K562 (cell line): ENCODE results near the gene IVL. TPM values are rescaled to one million over a fixed set of nuclear protein-coding genes. Genes with fewer than 3 reads are reported as not detected.

Experiments
- ATAC-seq: fragments of 200-7000 bp; cut with Tn5 transposase; 3 replicates; pipeline ENCODE4 v1.9.1; 2020; ENCODE audit warnings: moderate library complexity
- BruUV-seq: library from RNA; stranded (reverse); fragments of 400-500 nt; replicated peaks from 2 replicates; lab custom pipeline; 2021; lab: Mats Ljungman, UMichigan
- CTCF ChIA-PET: fragments of 300-600 bp; formaldehyde crosslinking; extraction: SDS; loops from one replicate; lab custom pipeline; 2021; ENCODE audit warnings: low intra/inter-chr PET ratio; lab: Yijun Ruan, JAX
- POLR2A ChIA-PET: fragments of 300-600, 350-650 bp; sonication (Branson Sonifier 250); formaldehyde crosslinking; extraction: SDS; loops from one replicate; lab custom pipeline; 2021; ENCODE audit warnings: antibody characterized with exemption, inconsistent platforms; lab: Yijun Ruan, JAX
- DNase-seq, 4 experiments: peaks; one replicate each; pipeline versions ENCODE4 v3.0.0 to v3.0.0-alpha.2; 2011 to 2018; ENCODE audit warnings: low spot score in 3 of 4, mixed read lengths in 3 of 4; ENCODE audit errors: extremely low read depth in 1 of 4
- FAIRE-seq: peaks from 2 replicates; lab custom pipeline; 2011; peaks lifted over from hg19 to GRCh38; lab: Jason Lieb, UNC
- H2AFZ ChIP-seq: 2 replicates; pipeline ENCODE4 v1.6.0; 2011; ENCODE audit warnings: low read depth, low read length, control low read depth, inconsistent platforms
- H3K27ac ChIP-seq: fragments of 200-600 bp; 3 replicates; pipeline ENCODE4 v1.8.0; 2011; ENCODE audit warnings: low read depth, mild to moderate bottlenecking, control low read depth, inconsistent platforms, low read length, moderate library complexity, mixed read lengths; ENCODE audit errors: extremely low read depth
- H3K27me3 ChIP-seq, 2 experiments: fragments of 300-600 bp in 1 of 2; 2 replicates in 1 of 2; 3 replicates in 1 of 2; pipeline versions ENCODE4 v1.6.0 to v1.8.0; 2011; ENCODE audit warnings: inconsistent platforms in 2 of 2, low read length in 2 of 2, mild to moderate bottlenecking in 1 of 2, mixed read lengths in 1 of 2, moderate library complexity in 1 of 2; ENCODE audit not compliant: control insufficient read depth in 2 of 2, insufficient read depth in 2 of 2
- H3K36me3 ChIP-seq: fragments of 300-600 bp; 3 replicates; pipeline ENCODE4 v1.8.0; 2011; ENCODE audit warnings: mild to moderate bottlenecking, low read length, inconsistent platforms; ENCODE audit not compliant: control insufficient read depth, insufficient read depth
- H3K4me1 ChIP-seq, 2 experiments: fragments of 200-600 bp in 1 of 2; replicated peaks in 1 of 2; 2 replicates in 1 of 2; 3 replicates in 1 of 2; pipeline versions ENCODE4 v1.5.1 to v1.8.0; 2011; ENCODE audit warnings: inconsistent platforms in 2 of 2, low read length in 2 of 2, mild to moderate bottlenecking in 1 of 2, mixed read lengths in 1 of 2, moderate library complexity in 1 of 2; ENCODE audit not compliant: control insufficient read depth in 2 of 2, insufficient read depth in 2 of 2
- H3K4me2 ChIP-seq: 2 replicates; pipeline ENCODE4 v1.6.1; 2011; ENCODE audit warnings: low read length, control low read depth, inconsistent platforms, mixed read lengths; ENCODE audit not compliant: insufficient read depth
- H3K4me3 ChIP-seq: fragments of 200-600 bp; sonication (generic), shearing (Covaris generic); 2 replicates; pipeline ENCODE4 v1.5.1; 2016; ENCODE audit warnings: control low read depth, inconsistent platforms
- H3K79me2 ChIP-seq: fragments of 200-600 bp; 3 replicates; pipeline ENCODE4 v1.8.0; 2011; ENCODE audit warnings: low read length, inconsistent platforms; ENCODE audit not compliant: control insufficient read depth, insufficient read depth
- H3K9ac ChIP-seq, 2 experiments: 2 replicates each; pipeline versions ENCODE4 v1.6.0 to v1.6.1; 2011; ENCODE audit warnings: low read depth in 2 of 2, low read length in 2 of 2, control low read depth in 1 of 2, inconsistent platforms in 1 of 2, mild to moderate bottlenecking in 1 of 2, mixed read lengths in 1 of 2; ENCODE audit not compliant: insufficient read depth in 1 of 2
- H3K9me1 ChIP-seq: one replicate; pipeline ENCODE4 v1.6.0; 2011; ENCODE audit warnings: inconsistent platforms, mild to moderate bottlenecking, low read length, moderate library complexity; ENCODE audit not compliant: control insufficient read depth, insufficient read depth
- H3K9me3 ChIP-seq: replicated peaks from 2 replicates; pipeline ENCODE4 v1.5.1; 2011; ENCODE audit warnings: low read depth, low read length, inconsistent platforms; ENCODE audit not compliant: control insufficient read depth, insufficient read depth
- H4K20me1 ChIP-seq: replicated peaks from 2 replicates; pipeline ENCODE4 v1.6.1; 2011; ENCODE audit warnings: low read length, inconsistent platforms, mixed read lengths; ENCODE audit not compliant: control insufficient read depth, insufficient read depth
- CREBBP ChIP-seq: IDR thresholded peaks from one replicate; pipeline ENCODE4 v1.6.1; 2012; ENCODE audit warnings: low read depth, mild to moderate bottlenecking, control low read depth, inconsistent platforms, low read length
- HLTF ChIP-seq: fragments of 450-650 bp; IDR thresholded peaks from 2 replicates; pipeline ENCODE4 v1.6.1; 2016
- HMGN3 ChIP-seq: IDR thresholded peaks from 2 replicates; pipeline ENCODE4 v1.6.1; 2011; ENCODE audit warnings: borderline replicate concordance, low read depth, mild to moderate bottlenecking, mixed read lengths, low read length; ENCODE audit not compliant: insufficient read length; ENCODE audit errors: extremely low read depth
- NCOA1 ChIP-seq: fragments of 450-650 bp; IDR thresholded peaks from 2 replicates; pipeline ENCODE4 v1.6.1; 2016; ENCODE audit warnings: low read depth
- NCOA6 ChIP-seq: fragments of 450-650 bp; IDR thresholded peaks from 2 replicates; pipeline ENCODE4 v1.6.1; 2017; ENCODE audit warnings: mild to moderate bottlenecking
- STAT6 ChIP-seq: sonication (generic); formaldehyde crosslinking; IDR thresholded peaks from 2 replicates; pipeline ENCODE4 v1.8.1; 2023; ENCODE audit warnings: mild to moderate bottlenecking, missing genetic modification reagents
- USF1 ChIP-seq: sonication (generic); formaldehyde crosslinking; IDR thresholded peaks from 2 replicates; pipeline ENCODE4 v1.9.0; 2022; ENCODE audit warnings: mild to moderate bottlenecking, missing genetic modification reagents
- ZKSCAN1 ChIP-seq: fragments of 150-350 bp; IDR thresholded peaks from 2 replicates; pipeline ENCODE4 v1.6.1; 2016; ENCODE audit warnings: low read depth, low read length
- ZNF133 ChIP-seq: fragments of 250-450 bp; sonication (Bioruptor Pico); IDR thresholded peaks from 2 replicates; pipeline ENCODE4 v1.4.0; 2020; ENCODE audit warnings: mild to moderate bottlenecking
- ZNF408 ChIP-seq: fragments of 250-450 bp; sonication (Bioruptor Pico); IDR thresholded peaks from 2 replicates; pipeline ENCODE4 v1.4.0; 2020; ENCODE audit warnings: low read depth, mild to moderate bottlenecking, moderate library complexity
- ZNF79 ChIP-seq: fragments of 250-450 bp; sonication (Bioruptor Pico); IDR thresholded peaks from 2 replicates; pipeline ENCODE4 v1.4.0; 2020; ENCODE audit warnings: low read depth, mild to moderate bottlenecking, moderate library complexity
- WGBS: fragments of 100-300 bp; shearing (Covaris generic); methylation state at CpG from one replicate; pipeline ENCODE4 v1.1.6; 2016; ENCODE audit warnings: low coverage, mixed read lengths; ENCODE audit not compliant: insufficient coverage; ENCODE audit errors: missing lambda C conversion rate; 5-methylcytosine and 5-hydroxymethylcytosine counted together
- in situ Hi-C: fragments of 300-500 bp; cut with MboI; formaldehyde crosslinking; loops from 4 replicates; pipeline ENCODE4 v1.15.0; 2018; ENCODE audit warnings: inconsistent platforms, mixed read lengths
- intact Hi-C: fragments of 100-400 bp; cut with micrococcal nuclease; formaldehyde crosslinking; loops from 2 replicates; pipeline ENCODE4 v1.14.2; 2022
- polyA plus RNA-seq, 8 experiments: library from polyadenylated mRNA; depleted of rRNA in 4 of 8; stranded (reverse) in 5 of 8; unstranded in 3 of 8; fragments of >200 nt; fragmentation: Nextera tagmentation in 2 of 8; fragmentation: Illumina TruSeq in 1 of 8; extraction: Ambion mirVana in 2 of 8; extraction: Trizol in 1 of 8; gene quantifications; 2 replicates each; pipeline versions ENCODE4 v1.2.1 to v1.2.3, GENCODE V29; 2011 to 2014; ENCODE audit warnings: inconsistent platforms in 1 of 8, missing spikeins in 1 of 8
- total RNA-seq, 7 experiments: library from RNA; depleted of rRNA in 6 of 7; stranded (reverse); fragments of >200 nt in 6 of 7; fragmentation: Illumina TruSeq in 2 of 7; extraction: Trizol in 2 of 7; gene quantifications; 2 replicates each; pipeline versions ENCODE4 v1.2.1 to v1.2.3, GENCODE V29; 2011 to 2021; ENCODE audit warnings: low replicate concordance in 1 of 7

The IVL gene
- total and polyA plus RNA-seq, 9 of the 15 experiments (the other 6 are each of a cell fraction or from before 2014, with no cell fraction given), result not detected

GRCh38 chr1:152904688-152905440, 3.5 kb upstream of the IVL start:
- H3K9ac ChIP-seq, result no peak overlapping the region; a peak in 1 of 4 replicates
- no peaks in the 10 kb centered on the region for H3K4me1 ChIP-seq
- H3K36me3 ChIP-seq, result no peaks in the 10 kb centered on the region
- no peak for DNase-seq
- POLR2A ChIA-PET, result no interaction called here
- CTCF ChIA-PET, result no interaction called here
- in situ Hi-C loops, result no loop called here
- H2AFZ ChIP-seq, result no peak overlapping the region
- H4K20me1 ChIP-seq, result no peaks in the 10 kb centered on the region
- no peak for FAIRE-seq
- no peak overlapping the region for H3K4me3 ChIP-seq
- no peaks in the 10 kb centered on the region for H3K9me3 ChIP-seq
- 0% methylated on average over 7 of the region's 7 CpGs for WGBS
- TF ChIP-seq NCOA1 (no peak), USF1 (CRISPR knock-in tag) (no peak), HMGN3 (no peak), ZKSCAN1 (no peak), HLTF (no peak), ZNF79 (no peak), STAT6 (CRISPR knock-in tag) (no peak), ZNF133 (CRISPR knock-in tag) (no peak), NCOA6 (no peak), ZNF408 (no peak), CREBBP (no peak)
- TF ChIP-seq, all 486 proteins: peak for 0
- H3K27ac ChIP-seq, result no peak overlapping the region
- intact Hi-C loops, result no loop called here
- ATAC-seq, result no peak
- no peak overlapping the region for H3K4me2 ChIP-seq
- H3K79me2 ChIP-seq, result no peaks in the 10 kb centered on the region
- no TSS peak for BruUV-seq
- 0 out of 5 replicates have a peak, but pooled peaks cover 0 to 4% of the 10 kb centered on the region in 2 experiments for H3K27me3 ChIP-seq
- H3K9me1 ChIP-seq, result no peaks in the 10 kb centered on the region
